Bronchial epithelial cell (primary cell): ENCODE data around the gene DUSP8. TPM values are rescaled to one million over a fixed set of nuclear protein-coding genes. Genes with fewer than 3 reads are reported as not detected.
A peak's percentile ranks its signal among the peaks of the same experiment; 100 is the strongest.

Source experiments
- DNase-seq: peaks from one replicate; pipeline ENCODE4 v3.0.0-alpha.2; 2010; ENCODE audit warnings: low read depth
- FAIRE-seq: peaks from 2 replicates; lab custom pipeline; 2011; peaks lifted over from hg19 to GRCh38; lab: Jason Lieb, UNC
- H3K27me3 ChIP-seq: 2 replicates; pipeline ENCODE4 v1.5.1; 2011; ENCODE audit warnings: low read length; ENCODE audit not compliant: control insufficient read depth, insufficient read depth
- H3K36me3 ChIP-seq: 2 replicates; pipeline ENCODE4 v1.5.1; 2011; ENCODE audit warnings: low read length; ENCODE audit not compliant: control insufficient read depth, insufficient read depth
- H3K4me3 ChIP-seq: 2 replicates; pipeline ENCODE4 v1.5.1; 2011; ENCODE audit warnings: mild to moderate bottlenecking, low read depth, low read length, control low read depth
- total RNA-seq: library from RNA; depleted of rRNA; stranded (reverse); fragments of >200 nt; gene quantifications from 2 replicates; pipeline ENCODE4 v1.2.1, GENCODE V29; 2014
- TF ChIP-seq, protein P1 (sequence below): IDR thresholded peaks from 2 replicates; pipeline ENCODE4 v1.5.1; 2011; ENCODE audit warnings: mild to moderate bottlenecking, moderate library complexity, low read length, control low read depth, inconsistent platforms; ENCODE audit not compliant: insufficient read depth, severe bottlenecking

The DUSP8 gene
- total RNA-seq, 1 donor from 2014 or later = 0.26 TPM

DNA sequence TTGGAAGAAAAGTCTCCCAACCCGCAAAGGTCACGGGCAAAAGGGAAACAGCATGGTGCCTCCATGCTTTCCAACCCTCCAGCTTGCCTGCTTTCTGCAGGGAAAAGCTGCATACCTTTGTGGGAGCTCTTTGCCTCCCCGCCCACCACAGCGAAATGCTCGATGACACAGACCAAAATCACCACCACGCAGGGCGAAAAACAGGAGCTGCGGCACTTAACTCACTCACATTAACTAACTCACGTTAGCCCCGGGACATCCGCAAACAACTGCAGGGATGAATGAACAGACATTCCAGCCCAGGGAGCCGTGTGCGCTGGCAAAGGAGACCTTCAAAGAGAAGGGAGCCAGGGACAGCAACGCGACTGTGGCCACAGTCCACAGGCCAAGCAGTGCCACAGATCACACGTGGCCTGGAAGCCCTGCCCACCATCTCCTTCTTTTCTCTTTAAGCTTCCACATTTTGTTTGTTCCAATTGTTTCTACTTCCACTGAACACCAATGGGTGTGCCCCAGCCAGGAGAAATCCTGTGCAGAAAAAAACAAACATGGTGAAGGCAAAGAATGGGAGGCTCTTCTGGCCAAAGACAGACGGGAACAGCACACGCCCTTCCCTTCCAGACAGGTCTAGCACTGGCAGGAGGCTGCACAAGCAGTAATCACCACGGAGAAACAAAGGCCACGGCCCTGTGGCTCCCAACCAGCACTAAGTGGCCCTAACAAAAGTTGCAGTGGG lies 39.3 kb downstream of the DUSP8 start:
- Histone ChIP-seq H3K4me3 (no peak overlapping the region), H3K27me3 (no peaks in the 10 kb centered on the region), H3K36me3 (peaks cover 7% of the 10 kb centered on the region)
- FAIRE-seq (peak; percentile 77), DNase-seq (peak; percentile 74)
- TF ChIP-seq, protein P1, sequence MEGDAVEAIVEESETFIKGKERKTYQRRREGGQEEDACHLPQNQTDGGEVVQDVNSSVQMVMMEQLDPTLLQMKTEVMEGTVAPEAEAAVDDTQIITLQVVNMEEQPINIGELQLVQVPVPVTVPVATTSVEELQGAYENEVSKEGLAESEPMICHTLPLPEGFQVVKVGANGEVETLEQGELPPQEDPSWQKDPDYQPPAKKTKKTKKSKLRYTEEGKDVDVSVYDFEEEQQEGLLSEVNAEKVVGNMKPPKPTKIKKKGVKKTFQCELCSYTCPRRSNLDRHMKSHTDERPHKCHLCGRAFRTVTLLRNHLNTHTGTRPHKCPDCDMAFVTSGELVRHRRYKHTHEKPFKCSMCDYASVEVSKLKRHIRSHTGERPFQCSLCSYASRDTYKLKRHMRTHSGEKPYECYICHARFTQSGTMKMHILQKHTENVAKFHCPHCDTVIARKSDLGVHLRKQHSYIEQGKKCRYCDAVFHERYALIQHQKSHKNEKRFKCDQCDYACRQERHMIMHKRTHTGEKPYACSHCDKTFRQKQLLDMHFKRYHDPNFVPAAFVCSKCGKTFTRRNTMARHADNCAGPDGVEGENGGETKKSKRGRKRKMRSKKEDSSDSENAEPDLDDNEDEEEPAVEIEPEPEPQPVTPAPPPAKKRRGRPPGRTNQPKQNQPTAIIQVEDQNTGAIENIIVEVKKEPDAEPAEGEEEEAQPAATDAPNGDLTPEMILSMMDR = no peak

DNA sequence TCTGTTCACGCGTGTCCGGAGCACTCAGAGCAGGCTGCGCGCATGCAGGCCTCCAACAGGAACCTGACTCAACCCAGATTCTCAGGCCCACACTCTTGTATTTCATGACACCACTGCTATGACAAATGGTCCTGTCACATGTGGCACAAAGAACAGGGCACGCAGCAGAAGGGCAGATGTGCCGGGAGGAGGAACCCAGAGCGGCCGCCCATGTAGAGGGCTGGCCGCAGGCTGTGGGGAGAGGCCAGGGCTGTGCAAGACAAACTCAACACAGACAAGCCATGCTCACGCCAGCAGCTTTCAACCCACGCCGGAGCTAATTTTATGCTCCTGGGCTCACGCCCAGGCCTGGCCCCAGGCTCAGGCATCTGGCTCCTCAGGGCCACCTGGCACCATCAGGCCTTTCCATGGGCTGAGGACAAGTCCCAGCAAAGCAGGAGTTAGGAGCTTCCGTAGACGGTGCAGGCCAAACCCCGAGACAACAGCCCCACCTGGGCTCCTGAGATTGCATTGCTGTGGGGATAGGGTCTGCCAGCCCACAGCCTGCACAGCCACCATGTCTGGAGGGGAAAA lies 40.0 kb downstream of the DUSP8 start:
- DNase-seq = peak; percentile 80
- H3K4me3 ChIP-seq = no peak overlapping the region
- no peak for FAIRE-seq

DNA sequence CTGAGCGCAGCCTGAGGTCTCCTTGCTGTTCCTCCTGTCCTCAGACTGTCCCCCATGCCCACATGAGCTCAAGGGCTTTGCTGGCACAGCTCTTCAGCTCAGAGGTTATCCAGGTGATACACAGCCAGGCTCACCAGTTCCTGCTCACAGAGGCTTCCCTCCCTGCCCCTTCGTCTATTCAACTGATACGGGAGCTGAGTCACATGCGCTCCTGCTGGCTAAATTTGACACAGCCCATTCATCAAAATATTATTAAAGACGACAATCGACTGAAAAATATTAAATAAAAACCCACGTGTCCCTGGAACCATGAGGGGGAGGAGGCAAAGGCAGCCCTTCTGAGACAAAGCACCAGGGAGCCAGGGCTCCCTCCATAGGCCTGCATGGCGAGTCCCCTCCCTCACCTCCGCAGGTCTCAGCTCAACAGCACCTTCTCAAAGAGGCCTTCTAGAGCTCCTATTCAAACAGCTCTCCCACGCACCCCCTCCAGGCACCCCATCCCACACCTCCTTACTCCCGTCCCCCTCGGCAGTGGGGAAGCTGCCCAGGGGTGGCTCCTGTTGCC lies 40.5 kb downstream of the DUSP8 start:
- peak; percentile 53 for DNase-seq
- peaks cover 7% of the 10 kb centered on the region for H3K36me3 ChIP-seq
- H3K27me3 ChIP-seq = no peaks in the 10 kb centered on the region
- FAIRE-seq = no peak
- TF ChIP-seq, protein P1 = peak; percentile 9
- H3K4me3 ChIP-seq = no peak overlapping the region

More for the DNA sequence above, 40.0 kb downstream of the DUSP8 start:
- TF ChIP-seq, protein P1 = peak; percentile 11
- Histone ChIP-seq H3K27me3 (no peaks in the 10 kb centered on the region), H3K36me3 (peaks cover 7% of the 10 kb centered on the region)

DNA sequence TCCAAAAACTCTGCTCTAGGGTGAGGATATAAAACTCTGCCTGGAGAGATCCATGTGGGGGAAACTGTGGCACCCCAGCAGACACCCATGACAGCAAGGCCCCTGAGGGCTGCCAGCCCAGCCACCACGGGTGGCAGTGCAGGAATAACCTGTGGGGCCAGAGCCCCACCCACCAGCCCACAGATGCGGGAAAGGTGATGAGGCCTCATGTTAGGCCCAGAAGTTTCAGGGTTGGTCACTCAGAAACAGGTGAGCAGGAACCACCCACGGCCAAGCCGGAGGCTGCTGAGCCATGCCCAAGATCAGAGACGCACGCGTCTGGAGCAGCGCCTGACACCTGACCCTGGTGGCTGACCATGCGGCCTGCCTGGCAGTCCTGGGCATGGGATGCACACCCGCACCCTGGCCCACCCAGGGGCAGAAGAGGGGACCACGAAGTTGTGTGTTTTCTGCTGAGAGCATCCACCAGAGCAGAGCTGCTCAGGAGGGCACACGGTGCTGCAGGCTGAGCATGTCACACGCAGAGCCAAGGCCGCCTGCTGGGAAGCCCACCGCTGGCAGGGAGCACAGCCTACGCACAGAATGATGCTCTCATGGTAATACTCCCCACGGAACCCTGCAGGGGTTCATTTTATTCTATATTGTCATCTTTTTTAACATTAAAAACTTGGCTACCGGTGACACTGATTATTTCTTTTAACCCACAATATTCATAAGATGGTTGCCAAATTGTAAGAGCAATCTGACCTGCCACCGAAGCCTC lies 41.2 kb downstream of the DUSP8 start:
- H3K36me3 ChIP-seq = peaks cover 7% of the 10 kb centered on the region
- TF ChIP-seq, protein P1 = no peak
- no peak overlapping the region for H3K4me3 ChIP-seq
- H3K27me3 ChIP-seq = no peaks in the 10 kb centered on the region
- FAIRE-seq = no peak
- DNase-seq = no peak

DNA sequence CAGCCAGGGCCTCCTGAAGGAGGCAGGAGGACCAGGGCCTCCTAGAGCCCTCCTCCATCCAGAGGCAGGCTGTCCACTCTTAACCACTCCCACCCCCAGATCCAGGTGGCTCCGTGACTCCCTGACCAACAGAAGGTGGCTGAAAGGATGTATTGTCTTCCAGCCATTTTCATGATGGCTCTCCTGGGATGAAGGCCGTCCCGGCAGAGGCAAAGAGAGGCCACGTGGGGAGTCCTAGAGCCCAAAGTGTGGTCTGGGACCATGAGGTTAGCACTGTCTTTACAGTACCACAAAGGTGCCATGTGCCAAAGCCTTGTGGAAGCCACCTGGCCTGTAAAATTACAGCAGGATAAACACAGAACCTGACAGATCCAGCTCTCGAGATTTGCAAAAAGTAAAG lies 42.3 kb downstream of the DUSP8 start:
- Histone ChIP-seq H3K4me3 (no peak overlapping the region), H3K36me3 (peaks cover 7% of the 10 kb centered on the region), H3K27me3 (no peaks in the 10 kb centered on the region)
- no peak for DNase-seq
- no peak for FAIRE-seq
- TF ChIP-seq, protein P1 = no peak
